GM21576 (cell line): ENCODE data around the gene FAM171A1.
A peak's percentile ranks its signal among the peaks of the same experiment; 100 is the strongest.

Source experiments
- ATAC-seq: cut with Tn5 transposase; IDR thresholded peaks from one replicate; pipeline ENCODE4 v1.9.1; 2021; ENCODE audit warnings: mild to moderate bottlenecking, moderate library complexity; ENCODE audit not compliant: unreplicated experiment

FAM171A1 gene

GRCh38 chr10:15374566-15374965 lies 3.5 kb upstream of the FAM171A1 start:
- no peak for ATAC-seq

- ATAC-seq = peak; percentile 49
Observed at GRCh38 chr10:15374156-15374555, 3.1 kb upstream of the FAM171A1 start.

GRCh38 chr10:15373199-15373598 lies 2.1 kb upstream of the FAM171A1 start:
- ATAC-seq = no peak

GRCh38 chr10:15370212-15370855 lies 755 bp downstream of the FAM171A1 start:
- no peak for ATAC-seq

- ATAC-seq = no peak
Observed at GRCh38 chr10:15369256-15370211, 1.6 kb downstream of the FAM171A1 start.

- ATAC-seq = no peak
Observed at GRCh38 chr10:15368101-15368855, 2.8 kb downstream of the FAM171A1 start.

- ATAC-seq = no peak
Observed at GRCh38 chr10:15367296-15368085, 3.6 kb downstream of the FAM171A1 start.

- ATAC-seq = no peak
Observed at GRCh38 chr10:15365692-15366091, 5.4 kb downstream of the FAM171A1 start.

GRCh38 chr10:15364001-15364400 lies 7.1 kb downstream of the FAM171A1 start:
- no peak for ATAC-seq

GRCh38 chr10:15363031-15363430 lies 8.1 kb downstream of the FAM171A1 start:
- ATAC-seq = no peak

GRCh38 chr10:15361131-15361530 lies 10.0 kb downstream of the FAM171A1 start:
- ATAC-seq = no peak

- ATAC-seq = no peak
Observed at GRCh38 chr10:15360566-15360965, 10.5 kb downstream of the FAM171A1 start.

GRCh38 chr10:15353471-15354017 lies 17.5 kb downstream of the FAM171A1 start:
- no peak for ATAC-seq

GRCh38 chr10:15352836-15353235 lies 18.3 kb downstream of the FAM171A1 start:
- no peak for ATAC-seq

GRCh38 chr10:15352201-15352600 lies 18.9 kb downstream of the FAM171A1 start:
- ATAC-seq = no peak

- no peak for ATAC-seq
Observed at GRCh38 chr10:15351099-15351820, 19.8 kb downstream of the FAM171A1 start.

- ATAC-seq = no peak
Observed at GRCh38 chr10:15349112-15349511, 22.0 kb downstream of the FAM171A1 start.

GRCh38 chr10:15348579-15348978 lies 22.5 kb downstream of the FAM171A1 start:
- ATAC-seq = no peak

- ATAC-seq = no peak
Observed at GRCh38 chr10:15347150-15347549, 23.9 kb downstream of the FAM171A1 start.
